TTC549 (cell line): Measurements from ENCODE around the gene ZFP36L2.

Source experiments
- FAIRE-seq: peaks from 2 replicates; lab custom pipeline; 2012; peaks lifted over from hg19 to GRCh38; lab: Jason Lieb, UNC

The ZFP36L2 gene

DNA sequence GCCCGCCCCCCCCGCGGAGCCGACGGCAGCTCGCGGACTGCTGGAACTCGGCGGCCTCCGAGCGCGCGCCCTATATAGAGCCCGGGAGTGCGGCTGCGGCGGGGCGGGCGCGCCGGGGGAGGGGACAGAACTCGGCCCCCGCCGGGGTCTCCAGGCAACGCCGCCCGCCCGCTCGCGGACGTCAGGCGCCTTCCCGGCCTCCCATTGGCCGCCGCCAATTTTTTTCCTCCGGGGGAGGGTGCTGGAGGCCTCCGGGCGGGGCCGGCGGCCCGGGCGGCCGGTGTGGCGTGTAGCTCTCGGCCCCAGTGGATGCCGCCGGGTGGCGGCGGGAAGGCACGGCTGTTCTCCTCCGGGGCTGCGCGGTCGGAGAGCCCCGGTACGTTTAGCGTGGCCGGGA is at the start of gene ZFP36L2:
ZFP36L2 (minus strand) TSS at position 49 of the 397 bp plus-strand sequence. CDS start 291 bp downstream, outside the sequence.
- no peak for FAIRE-seq

DNA sequence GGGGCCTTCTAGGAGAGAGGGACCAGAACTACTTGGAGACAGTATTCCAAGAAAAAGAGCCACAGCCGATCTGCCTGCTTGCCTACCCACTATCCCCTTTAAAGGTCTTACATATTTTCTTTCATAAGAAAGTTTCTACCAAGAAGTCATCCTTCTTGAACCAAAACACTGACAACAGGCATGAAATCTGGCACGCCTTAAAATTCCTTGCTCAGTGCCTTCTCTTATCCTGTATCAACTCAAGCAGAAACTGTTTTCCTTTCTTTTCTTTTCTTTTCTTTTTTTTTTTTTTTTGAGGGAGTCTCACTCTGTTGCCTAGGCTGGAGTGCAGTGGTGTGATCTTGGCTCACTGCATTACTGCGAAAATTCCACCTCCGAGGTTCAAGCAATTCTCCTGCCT is 48.3 kb upstream of the ZFP36L2 start:
- no peak for FAIRE-seq

DNA sequence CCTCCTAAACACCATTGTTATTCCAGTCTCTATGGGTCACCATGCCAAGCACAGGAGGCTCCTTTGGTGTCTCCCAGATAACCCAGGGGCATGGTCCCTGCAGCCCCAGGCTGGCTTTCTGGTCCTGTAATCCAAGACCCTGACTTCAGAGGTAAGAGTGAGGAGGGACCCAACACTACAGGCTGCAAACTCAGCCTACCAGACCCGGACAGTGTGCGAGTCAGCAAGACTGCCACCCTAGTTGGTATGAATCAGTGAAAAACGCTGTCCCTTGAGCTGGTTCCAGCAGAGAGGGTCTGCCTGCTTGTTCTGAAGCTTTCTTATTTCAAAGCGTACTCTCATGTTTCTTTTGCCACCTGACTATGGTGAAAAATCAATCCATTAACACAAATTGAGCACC is 47.6 kb upstream of the ZFP36L2 start:
- FAIRE-seq, result no peak

DNA sequence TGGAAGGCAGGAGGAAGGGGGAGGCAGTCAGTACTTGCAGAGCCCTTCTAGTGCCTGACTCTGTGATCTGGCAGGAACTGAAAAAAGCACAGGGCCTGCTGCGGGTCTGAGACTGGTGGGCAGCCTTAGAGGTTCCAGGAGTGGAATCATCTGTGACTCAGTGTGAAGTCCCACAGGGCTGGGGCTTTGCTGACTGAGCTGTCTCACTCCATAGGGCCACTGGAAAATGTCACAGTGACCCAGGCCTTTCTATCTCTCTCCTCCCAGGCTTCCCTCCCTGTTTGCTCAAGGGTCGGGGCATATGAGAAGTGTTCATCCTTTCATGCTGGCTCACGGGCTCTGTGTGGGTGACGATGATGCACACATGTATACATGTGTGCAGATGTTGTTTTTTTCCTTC is 47.1 kb upstream of the ZFP36L2 start:
- FAIRE-seq, result no peak

- no peak for FAIRE-seq
Observed at GRCh38 chr2:43270930-43271615, 44.7 kb upstream of the ZFP36L2 start.

DNA sequence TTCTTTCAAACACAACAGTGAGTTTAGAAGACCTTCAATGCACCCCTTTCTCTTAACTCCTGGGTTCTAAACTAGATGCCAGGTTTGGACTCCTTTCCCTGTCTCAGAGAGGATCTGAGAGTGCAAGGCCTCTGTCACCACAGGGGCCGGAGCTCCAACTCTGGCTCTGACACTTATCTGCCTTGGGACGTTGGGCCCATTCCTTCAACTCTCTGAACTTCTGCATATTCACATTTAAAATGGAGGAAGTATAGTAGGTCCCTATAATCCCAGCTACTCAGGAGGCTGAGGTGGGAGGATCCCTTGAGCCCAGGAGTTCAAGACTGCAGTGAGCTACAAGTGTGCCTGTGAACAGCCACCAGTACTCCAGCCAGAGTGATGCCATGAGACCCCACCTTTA is 44.1 kb upstream of the ZFP36L2 start:
- FAIRE-seq, result no peak

DNA sequence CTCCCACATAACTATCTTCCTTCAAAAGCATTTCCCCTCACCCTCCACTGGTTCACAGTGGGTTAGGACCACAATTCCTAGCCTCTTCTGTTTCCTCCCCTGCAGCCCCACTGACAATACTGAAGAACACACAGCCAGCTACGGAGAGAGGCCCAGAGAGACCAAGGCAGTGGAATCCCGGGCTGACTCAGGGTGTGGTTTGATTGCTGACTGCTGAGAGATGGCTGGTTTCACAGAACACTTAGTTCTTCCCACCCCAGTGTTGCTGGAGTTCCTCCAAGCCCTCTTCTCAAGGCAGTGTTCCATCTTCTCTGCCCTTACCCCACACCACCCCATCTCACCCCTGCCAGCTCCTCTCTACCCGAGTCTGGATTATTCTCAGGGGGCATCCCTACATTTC is 43.3 kb upstream of the ZFP36L2 start:
- FAIRE-seq, result no peak

DNA sequence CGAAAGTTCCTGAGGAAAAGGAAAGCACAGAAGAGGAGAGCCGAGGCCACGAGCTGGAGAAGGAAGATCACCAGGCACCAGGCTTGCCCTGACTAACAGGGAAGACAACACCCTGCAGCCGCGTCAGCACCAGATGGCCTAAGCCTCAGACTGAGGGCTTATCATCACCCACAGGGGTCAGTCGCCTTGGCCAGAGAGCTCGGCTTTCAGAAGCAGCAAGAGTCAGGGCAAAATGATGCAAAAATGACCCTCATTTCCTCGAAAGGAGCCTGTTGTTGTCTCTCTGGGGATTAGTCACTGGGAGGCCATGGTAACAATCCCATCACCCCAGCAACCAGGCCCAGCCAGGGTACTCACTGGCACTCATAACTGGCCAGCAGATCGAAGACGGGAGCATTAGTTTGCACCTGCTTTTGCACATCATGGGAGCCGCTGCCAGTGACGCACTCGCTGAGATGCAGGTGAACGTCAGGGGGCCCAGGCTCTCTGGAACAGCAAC is 42.7 kb upstream of the ZFP36L2 start:
- FAIRE-seq, result no peak

DNA sequence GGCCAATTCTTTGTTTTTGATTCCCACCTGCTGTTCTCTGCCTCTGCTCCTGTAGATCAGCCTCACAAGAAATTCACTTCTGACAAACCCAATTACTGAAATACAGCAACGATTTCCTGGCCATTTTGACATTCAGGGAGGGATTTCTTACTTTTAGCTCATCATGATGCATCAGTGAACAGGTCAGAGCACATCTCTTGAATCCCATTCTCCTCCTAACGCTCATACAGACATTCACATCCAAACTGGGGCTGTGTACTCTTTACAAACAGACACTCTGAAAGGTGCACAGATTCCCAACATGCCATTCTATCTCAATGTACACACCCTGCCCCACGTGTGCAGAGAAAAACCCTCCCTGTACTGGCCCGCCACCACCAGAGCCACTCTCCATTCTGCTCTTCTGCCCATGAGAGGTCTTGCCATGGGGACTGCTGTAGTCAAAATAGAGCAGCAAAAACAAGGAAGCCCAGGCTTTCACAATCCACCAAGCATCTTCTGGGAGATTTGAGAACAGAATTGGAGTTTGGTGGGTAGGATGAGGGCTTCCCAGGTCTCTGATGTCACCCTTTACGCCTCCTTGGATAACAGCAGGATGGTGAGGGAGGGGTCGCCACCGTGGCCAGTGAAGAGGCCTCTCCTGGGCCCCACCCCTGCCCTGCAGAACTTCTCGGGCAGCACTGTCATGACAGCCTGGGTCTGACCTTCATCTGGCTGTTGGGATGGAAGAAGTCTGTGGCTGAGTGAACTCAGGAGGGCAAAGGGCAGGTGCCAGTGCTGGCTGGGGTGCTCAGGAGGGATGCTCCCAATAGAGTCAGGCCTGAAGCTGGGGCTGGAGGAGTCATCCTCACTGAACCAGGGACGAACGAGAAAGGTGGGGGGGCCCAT is 41.9 kb upstream of the ZFP36L2 start:
- no peak for FAIRE-seq

DNA sequence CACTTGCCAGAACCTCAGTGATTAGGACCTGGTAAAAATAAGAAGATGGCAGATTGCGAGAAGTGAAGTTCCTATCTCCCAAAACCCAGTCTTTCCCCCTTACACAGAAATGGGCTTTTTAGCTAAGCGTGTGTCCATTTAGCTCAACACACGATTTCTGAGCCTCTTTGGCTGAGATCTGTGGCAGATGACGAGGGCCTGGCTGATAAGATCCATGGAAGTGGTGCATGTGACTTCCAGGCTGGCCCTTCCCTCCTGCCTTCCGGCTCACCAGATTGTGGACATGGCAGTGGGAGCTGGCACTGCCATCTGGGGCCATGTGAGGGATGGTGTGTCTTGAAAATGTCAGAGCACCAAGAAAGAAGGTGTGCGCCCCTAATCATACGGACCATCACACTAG is 41.0 kb upstream of the ZFP36L2 start:
- FAIRE-seq, result no peak

- no peak for FAIRE-seq
Observed at GRCh38 chr2:43266711-43267111, 40.3 kb upstream of the ZFP36L2 start.

DNA sequence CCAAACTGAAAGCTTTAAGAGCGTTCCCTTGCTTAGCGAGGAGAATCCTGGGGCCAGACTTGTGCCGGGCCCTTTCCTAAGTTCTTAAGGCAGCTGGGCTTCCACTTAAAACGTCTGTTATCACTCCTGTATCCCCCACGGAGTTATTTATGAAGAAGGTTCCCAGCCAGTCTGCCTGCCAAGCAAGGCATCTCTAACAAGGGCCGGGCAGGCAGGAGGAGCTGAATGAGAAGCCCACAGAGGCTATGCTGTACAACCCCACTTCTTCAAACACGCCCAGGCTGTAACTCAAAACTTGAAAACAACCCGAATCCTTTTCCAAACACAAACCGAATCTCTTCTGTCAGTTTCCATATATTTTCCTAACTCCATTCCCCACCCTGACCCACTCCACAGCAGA is 39.0 kb upstream of the ZFP36L2 start:
- FAIRE-seq, result no peak

DNA sequence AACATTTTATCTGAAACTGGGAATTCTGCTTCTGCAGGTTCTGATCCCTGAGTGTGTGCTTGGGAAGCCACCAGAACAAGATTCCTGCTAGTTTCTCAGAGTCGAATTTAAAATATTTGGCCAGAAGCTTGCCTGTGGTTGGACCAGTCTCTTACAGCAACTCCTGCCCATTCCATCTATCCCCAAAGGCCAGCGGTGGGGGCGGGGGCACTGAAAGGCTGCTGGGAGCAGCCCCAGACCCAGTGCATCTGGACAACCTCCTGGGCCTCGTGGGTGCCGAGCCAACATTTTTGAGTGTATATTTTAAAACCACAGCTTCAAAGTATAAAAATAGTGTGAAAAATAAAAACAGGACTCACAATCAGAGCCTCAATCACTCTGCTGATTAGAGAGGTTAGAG is 38.6 kb upstream of the ZFP36L2 start:
- FAIRE-seq, result no peak

- FAIRE-seq, result no peak
Observed at GRCh38 chr2:43262951-43263350, 36.5 kb upstream of the ZFP36L2 start.

DNA sequence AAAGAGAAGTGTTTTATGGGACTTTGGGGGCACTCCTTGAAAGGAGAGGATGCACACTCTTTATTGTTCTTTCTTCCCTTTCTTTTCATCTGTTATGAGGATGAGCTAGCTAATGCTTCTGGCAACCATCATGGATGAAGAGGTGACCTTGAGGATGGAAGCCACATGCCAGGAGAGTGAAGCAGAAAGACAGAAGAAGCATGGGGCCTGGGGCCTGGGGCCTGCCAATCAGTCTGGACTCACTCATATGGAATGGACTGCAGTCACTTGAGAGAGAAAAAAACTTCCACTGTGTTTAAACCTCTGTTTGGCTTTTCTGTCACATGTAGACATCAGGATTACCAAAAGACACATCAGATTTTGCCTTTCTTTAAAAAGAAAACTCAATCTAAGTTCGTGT is 35.8 kb upstream of the ZFP36L2 start:
- FAIRE-seq, result no peak

GRCh38 chr2:43259512-43259911 is 33.1 kb upstream of the ZFP36L2 start:
- no peak for FAIRE-seq

DNA sequence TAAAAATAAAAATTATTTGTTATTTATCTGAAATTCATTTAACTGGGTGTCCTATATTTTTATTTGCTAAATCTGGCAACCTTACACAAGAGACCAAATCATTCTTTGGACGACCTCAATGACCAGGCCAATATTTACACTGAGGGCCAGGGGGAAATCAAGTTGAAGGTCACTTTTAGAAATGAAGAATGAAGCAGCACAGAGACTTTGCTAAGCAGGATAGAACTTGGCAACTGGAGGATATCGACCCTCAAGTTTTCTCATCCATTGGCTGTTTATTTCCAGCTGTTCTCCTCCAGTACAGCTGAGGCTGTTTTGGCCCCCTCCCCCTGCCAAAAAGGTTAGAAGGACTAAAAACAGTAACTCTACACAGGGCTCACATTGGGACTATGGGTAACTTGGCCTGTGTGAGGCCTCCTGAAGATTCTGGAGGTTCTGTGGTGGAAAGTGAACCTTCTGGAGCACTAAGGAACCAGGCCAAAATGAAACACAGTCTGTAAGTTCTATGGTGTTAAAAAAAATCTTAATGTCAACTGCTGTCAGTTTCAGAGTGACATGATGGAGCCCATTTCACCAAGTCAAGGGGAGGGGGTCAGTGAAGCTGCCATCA is 32.2 kb upstream of the ZFP36L2 start:
- FAIRE-seq, result no peak

DNA sequence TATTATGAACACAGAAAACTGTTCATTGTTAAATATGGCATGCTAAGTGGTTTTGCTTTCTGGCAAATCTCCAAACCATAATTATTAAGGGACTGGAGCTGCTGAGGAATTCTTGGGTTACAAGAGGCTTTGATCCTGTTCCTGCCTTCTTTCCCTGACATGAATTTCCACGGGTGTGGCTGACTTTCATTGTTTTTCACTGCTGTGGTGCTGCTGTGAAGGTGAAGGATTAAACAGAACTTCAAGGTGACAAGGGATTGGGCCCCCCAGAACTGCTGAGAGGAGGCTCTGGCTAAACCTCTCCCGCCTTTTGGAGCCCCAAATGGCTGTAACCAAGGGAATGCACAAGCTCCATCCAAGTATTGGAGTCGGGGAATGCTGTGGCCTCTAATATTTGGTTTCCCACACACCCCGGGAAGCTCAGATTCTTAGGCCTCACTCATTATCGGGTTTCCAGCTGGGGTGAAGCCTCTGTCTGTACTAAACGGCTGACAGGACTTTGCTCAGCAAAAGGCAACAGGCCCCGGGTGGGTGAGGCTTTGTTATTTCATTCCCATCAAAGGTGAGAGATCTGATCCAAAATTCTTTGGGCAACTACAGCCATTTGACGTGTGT is 29.0 kb upstream of the ZFP36L2 start:
- no peak for FAIRE-seq

- FAIRE-seq, result no peak
Observed at GRCh38 chr2:43254331-43254730, 27.9 kb upstream of the ZFP36L2 start.

- no peak for FAIRE-seq
Observed at GRCh38 chr2:43251171-43251731, 24.8 kb upstream of the ZFP36L2 start.

- FAIRE-seq, result no peak
Observed at GRCh38 chr2:43250015-43250414, 23.6 kb upstream of the ZFP36L2 start.

DNA sequence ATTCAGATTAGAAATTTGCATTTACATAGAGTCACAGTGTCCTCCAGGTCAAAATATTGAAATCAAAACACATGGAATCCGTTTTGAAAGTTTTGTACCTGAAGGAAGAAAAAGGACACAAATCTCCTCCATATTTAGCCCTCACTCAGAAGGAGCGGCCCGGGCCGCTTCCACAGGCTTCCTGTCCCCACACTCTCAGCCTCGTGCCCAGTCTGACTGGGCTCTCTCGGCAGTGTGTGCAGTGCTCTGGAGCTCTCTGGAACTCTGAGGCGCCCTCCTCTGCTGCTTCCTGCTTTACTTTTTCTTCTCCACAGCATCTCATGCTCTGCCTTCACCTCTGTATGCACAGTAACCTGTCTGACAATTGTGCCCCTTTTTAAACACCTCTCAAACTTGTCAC is 22.2 kb upstream of the ZFP36L2 start:
- FAIRE-seq, result no peak
